HEK293 (cell line): ENCODE data around the gene WDR44.

Experiments
- ATF2 ChIP-seq: fragments of 450-650 bp; formaldehyde crosslinking; IDR thresholded peaks from 2 replicates; pipeline ENCODE4 v1.5.1; 2016; ENCODE audit warnings: missing biosample characterization, missing genetic modification characterization, low read depth
- GLIS1 ChIP-seq: fragments of 450-650 bp; formaldehyde crosslinking; IDR thresholded peaks from 2 replicates; pipeline ENCODE4 v1.5.1; 2016; ENCODE audit warnings: missing biosample characterization, missing genetic modification characterization
- GLIS2 ChIP-seq: fragments of 450-650 bp; formaldehyde crosslinking; IDR thresholded peaks from 2 replicates; pipeline ENCODE4 v1.5.1; 2016; ENCODE audit warnings: missing biosample characterization, missing genetic modification characterization
- IKZF3 ChIP-seq: fragments of 450-650 bp; IDR thresholded peaks from 2 replicates; pipeline ENCODE4 v1.5.0; 2018; ENCODE audit warnings: missing biosample characterization, mild to moderate bottlenecking, missing genetic modification characterization, moderate library complexity
- KLF10 ChIP-seq: fragments of 450-650 bp; IDR thresholded peaks from 2 replicates; pipeline ENCODE4 v1.5.1; 2018; ENCODE audit warnings: missing biosample characterization, mild to moderate bottlenecking, missing genetic modification characterization
- KLF7 ChIP-seq: fragments of 450-650 bp; formaldehyde crosslinking; IDR thresholded peaks from 2 replicates; pipeline ENCODE4 v1.5.1; 2016; ENCODE audit warnings: missing biosample characterization, missing genetic modification characterization, borderline replicate concordance
- OVOL3 ChIP-seq: fragments of 450-650 bp; formaldehyde crosslinking; IDR thresholded peaks from 2 replicates; pipeline ENCODE4 v1.5.1; 2016; ENCODE audit warnings: missing biosample characterization, missing genetic modification characterization
- PRDM10 ChIP-seq: fragments of 450-650 bp; formaldehyde crosslinking; IDR thresholded peaks from 2 replicates; pipeline ENCODE4 v1.5.1; 2016; ENCODE audit warnings: missing biosample characterization, missing genetic modification characterization
- REST ChIP-seq: fragments of 450-650 bp; formaldehyde crosslinking; IDR thresholded peaks from 2 replicates; pipeline ENCODE4 v1.5.1; 2016; ENCODE audit warnings: missing biosample characterization, missing genetic modification characterization
- SP2 ChIP-seq: fragments of 450-650 bp; formaldehyde crosslinking; IDR thresholded peaks from 2 replicates; pipeline ENCODE4 v1.5.1; 2016; ENCODE audit warnings: missing biosample characterization, missing genetic modification characterization
- SP7 ChIP-seq: fragments of 450-650 bp; formaldehyde crosslinking; IDR thresholded peaks from 2 replicates; pipeline ENCODE4 v1.5.1; 2016; ENCODE audit warnings: missing biosample characterization, missing genetic modification characterization
- TRIM28 ChIP-seq: IDR thresholded peaks from 2 replicates; pipeline ENCODE4 v1.6.1; 2011; ENCODE audit warnings: low read length, control low read depth, borderline replicate concordance
- WT1 ChIP-seq: fragments of 450-650 bp; formaldehyde crosslinking; IDR thresholded peaks from 2 replicates; pipeline ENCODE4 v1.5.1; 2016; ENCODE audit warnings: missing biosample characterization, missing genetic modification characterization
- ZBTB1 ChIP-seq: fragments of 450-650 bp; formaldehyde crosslinking; IDR thresholded peaks from 2 replicates; pipeline ENCODE4 v1.5.1; 2016; ENCODE audit warnings: missing biosample characterization, missing genetic modification characterization
- ZBTB20 ChIP-seq: fragments of 450-650 bp; formaldehyde crosslinking; IDR thresholded peaks from 2 replicates; pipeline ENCODE4 v1.5.1; 2016; ENCODE audit warnings: missing biosample characterization, missing genetic modification characterization
- ZFP41 ChIP-seq: fragments of 450-650 bp; formaldehyde crosslinking; IDR thresholded peaks from 2 replicates; pipeline ENCODE4 v1.5.1; 2016; ENCODE audit warnings: missing biosample characterization, missing genetic modification characterization, borderline replicate concordance
- ZNF138 ChIP-seq: fragments of 450-650 bp; formaldehyde crosslinking; IDR thresholded peaks from 2 replicates; pipeline ENCODE4 v1.5.1; 2016; ENCODE audit warnings: missing biosample characterization, missing genetic modification characterization, borderline replicate concordance
- ZNF155 ChIP-seq: fragments of 450-650 bp; formaldehyde crosslinking; IDR thresholded peaks from 2 replicates; pipeline ENCODE4 v1.5.1; 2016; ENCODE audit warnings: missing biosample characterization, missing genetic modification characterization
- ZNF157 ChIP-seq: fragments of 450-650 bp; formaldehyde crosslinking; IDR thresholded peaks from 2 replicates; pipeline ENCODE4 v1.5.1; 2016; ENCODE audit warnings: missing biosample characterization, missing genetic modification characterization
- ZNF184 ChIP-seq: fragments of 450-650 bp; IDR thresholded peaks from 2 replicates; pipeline ENCODE4 v1.5.1; 2018; ENCODE audit warnings: missing biosample characterization, mild to moderate bottlenecking, missing genetic modification characterization
- ZNF23 ChIP-seq: fragments of 450-650 bp; formaldehyde crosslinking; IDR thresholded peaks from 2 replicates; pipeline ENCODE4 v1.5.1; 2016; ENCODE audit warnings: missing biosample characterization, missing genetic modification characterization, borderline replicate concordance
- ZNF311 ChIP-seq: fragments of 450-650 bp; formaldehyde crosslinking; IDR thresholded peaks from 2 replicates; pipeline ENCODE4 v1.5.1; 2017; ENCODE audit warnings: missing biosample characterization, missing genetic modification characterization, borderline replicate concordance
- ZNF324 ChIP-seq: fragments of 450-650 bp; formaldehyde crosslinking; IDR thresholded peaks from 2 replicates; pipeline ENCODE4 v1.5.1; 2016; ENCODE audit warnings: missing biosample characterization, missing genetic modification characterization
- ZNF362 ChIP-seq: fragments of 450-650 bp; formaldehyde crosslinking; IDR thresholded peaks from 2 replicates; pipeline ENCODE4 v1.5.1; 2016; ENCODE audit warnings: missing biosample characterization, missing genetic modification characterization
- ZNF521 ChIP-seq: fragments of 450-650 bp; formaldehyde crosslinking; IDR thresholded peaks from 2 replicates; pipeline ENCODE4 v1.5.1; 2017; ENCODE audit warnings: missing biosample characterization, mild to moderate bottlenecking, missing genetic modification characterization
- ZNF558 ChIP-seq: fragments of 450-650 bp; formaldehyde crosslinking; IDR thresholded peaks from 2 replicates; pipeline ENCODE4 v1.5.1; 2016; ENCODE audit warnings: missing biosample characterization, missing genetic modification characterization
- ZNF600 ChIP-seq: fragments of 450-650 bp; formaldehyde crosslinking; IDR thresholded peaks from 2 replicates; pipeline ENCODE4 v1.5.1; 2016; ENCODE audit warnings: missing biosample characterization, missing genetic modification characterization
- ZNF610 ChIP-seq: fragments of 450-650 bp; formaldehyde crosslinking; IDR thresholded peaks from 2 replicates; pipeline ENCODE4 v1.5.1; 2016; ENCODE audit warnings: missing biosample characterization, missing genetic modification characterization, borderline replicate concordance
- ZNF621 ChIP-seq: fragments of 450-650 bp; formaldehyde crosslinking; IDR thresholded peaks from 2 replicates; pipeline ENCODE4 v1.5.1; 2017; ENCODE audit warnings: missing biosample characterization, missing genetic modification characterization
- ZNF777 ChIP-seq: fragments of 450-650 bp; formaldehyde crosslinking; IDR thresholded peaks from 2 replicates; pipeline ENCODE4 v1.5.1; 2017; ENCODE audit warnings: missing biosample characterization, missing genetic modification characterization, borderline replicate concordance
- ZNF791 ChIP-seq: fragments of 450-650 bp; formaldehyde crosslinking; IDR thresholded peaks from 2 replicates; pipeline ENCODE4 v1.5.1; 2016; ENCODE audit warnings: missing biosample characterization, missing genetic modification characterization
- ZSCAN23 ChIP-seq: fragments of 450-650 bp; formaldehyde crosslinking; IDR thresholded peaks from 2 replicates; pipeline ENCODE4 v1.5.1; 2016; ENCODE audit warnings: missing biosample characterization, missing genetic modification characterization

The WDR44 gene

GRCh38 chrX:118345464-118346257 lies at the start of gene WDR44 (continued):
- TF ChIP-seq ATF2 = no peak
- no peak for TF ChIP-seq ZNF155 (tag by site-specific recombination)
- no peak for TF ChIP-seq ZBTB20 (tag by site-specific recombination)
- TF ChIP-seq ZNF157 (tag by site-specific recombination) = no peak
- TF ChIP-seq ZNF362 = no peak
- TF ChIP-seq ZNF311 (tag by site-specific recombination) = no peak
- TF ChIP-seq ZNF777 (tag by site-specific recombination) = no peak
- TF ChIP-seq ZNF23 (tag by site-specific recombination) = no peak
- no peak for TF ChIP-seq ZNF138 (tag by site-specific recombination)
- TF ChIP-seq ZNF621 (tag by site-specific recombination) = no peak
- no peak for TF ChIP-seq ZNF184
- no peak for TF ChIP-seq REST
- TF ChIP-seq OVOL3 = no peak
- peak; percentile 49; the same call in 1 of the 2 replicates for TF ChIP-seq TRIM28
- peak; percentile 85 for TF ChIP-seq WT1 (tag by site-specific recombination)
- peak; percentile 86 for TF ChIP-seq IKZF3 (tag by site-specific recombination)
- TF ChIP-seq KLF10 (tag by site-specific recombination) = peak; percentile 67
- TF ChIP-seq GLIS2 = peak; percentile 54
- peak; percentile 45 for TF ChIP-seq SP7
- TF ChIP-seq ZNF558 = no peak
- TF ChIP-seq ZNF610 (tag by site-specific recombination) = no peak
- TF ChIP-seq ZSCAN23 (tag by site-specific recombination) = no peak
- peak; percentile 98 for TF ChIP-seq PRDM10
- TF ChIP-seq KLF7 (tag by site-specific recombination) = peak; percentile 75; the same call in 1 of the 2 replicates
- TF ChIP-seq ZNF324 = no peak; the same call in 1 of the 2 replicates
- peak; percentile 38; the same call in 1 of the 2 replicates for TF ChIP-seq GLIS1 (tag by site-specific recombination)
- TF ChIP-seq SP2 = peak; percentile 92
- no peak for TF ChIP-seq ZNF791 (tag by site-specific recombination)
- TF ChIP-seq ZNF600 (tag by site-specific recombination) = peak; percentile 55; the same call in 1 of the 2 replicates
- no peak for TF ChIP-seq ZNF521 (tag by site-specific recombination)
- no peak for TF ChIP-seq ZBTB1
- TF ChIP-seq ZFP41 (tag by site-specific recombination) = no peak
